RCC 7860 (cell line): ENCODE measurements around the gene ARAP2.

Source experiments
- DNase-seq: peaks from one replicate; pipeline ENCODE4 v3.0.0-alpha.2; 2015; ENCODE audit warnings: low spot score
- FAIRE-seq: peaks from 2 replicates; lab custom pipeline; 2012; peaks lifted over from hg19 to GRCh38; lab: Jason Lieb, UNC

Gene ARAP2, protein sequence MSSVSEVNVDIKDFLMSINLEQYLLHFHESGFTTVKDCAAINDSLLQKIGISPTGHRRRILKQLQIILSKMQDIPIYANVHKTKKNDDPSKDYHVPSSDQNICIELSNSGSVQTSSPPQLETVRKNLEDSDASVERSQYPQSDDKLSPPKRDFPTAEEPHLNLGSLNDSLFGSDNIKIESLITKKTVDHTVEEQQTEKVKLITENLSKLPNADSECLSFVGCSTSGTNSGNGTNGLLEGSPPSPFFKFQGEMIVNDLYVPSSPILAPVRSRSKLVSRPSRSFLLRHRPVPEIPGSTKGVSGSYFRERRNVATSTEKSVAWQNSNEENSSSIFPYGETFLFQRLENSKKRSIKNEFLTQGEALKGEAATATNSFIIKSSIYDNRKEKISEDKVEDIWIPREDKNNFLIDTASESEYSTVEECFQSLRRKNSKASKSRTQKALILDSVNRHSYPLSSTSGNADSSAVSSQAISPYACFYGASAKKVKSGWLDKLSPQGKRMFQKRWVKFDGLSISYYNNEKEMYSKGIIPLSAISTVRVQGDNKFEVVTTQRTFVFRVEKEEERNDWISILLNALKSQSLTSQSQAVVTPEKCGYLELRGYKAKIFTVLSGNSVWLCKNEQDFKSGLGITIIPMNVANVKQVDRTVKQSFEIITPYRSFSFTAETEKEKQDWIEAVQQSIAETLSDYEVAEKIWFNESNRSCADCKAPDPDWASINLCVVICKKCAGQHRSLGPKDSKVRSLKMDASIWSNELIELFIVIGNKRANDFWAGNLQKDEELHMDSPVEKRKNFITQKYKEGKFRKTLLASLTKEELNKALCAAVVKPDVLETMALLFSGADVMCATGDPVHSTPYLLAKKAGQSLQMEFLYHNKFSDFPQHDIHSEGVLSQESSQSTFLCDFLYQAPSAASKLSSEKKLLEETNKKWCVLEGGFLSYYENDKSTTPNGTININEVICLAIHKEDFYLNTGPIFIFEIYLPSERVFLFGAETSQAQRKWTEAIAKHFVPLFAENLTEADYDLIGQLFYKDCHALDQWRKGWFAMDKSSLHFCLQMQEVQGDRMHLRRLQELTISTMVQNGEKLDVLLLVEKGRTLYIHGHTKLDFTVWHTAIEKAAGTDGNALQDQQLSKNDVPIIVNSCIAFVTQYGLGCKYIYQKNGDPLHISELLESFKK (N-terminal part only)

GRCh38 chr4:36244257-36245082 is at the start of gene ARAP2:
Gene ARAP2 (minus strand): TSS chr4:36244514. CDS start chr4:36229486, 15,028 bp downstream.
- peak; percentile 59 for DNase-seq
- FAIRE-seq = no peak

- DNase-seq (no peak), FAIRE-seq (no peak)
These were observed 48.4 kb upstream of the ARAP2 start for GRCh38 chr4:36292556-36293188.

GRCh38 chr4:36290641-36291040 is 46.3 kb upstream of the ARAP2 start:
- FAIRE-seq = no peak
- DNase-seq = no peak

DNA sequence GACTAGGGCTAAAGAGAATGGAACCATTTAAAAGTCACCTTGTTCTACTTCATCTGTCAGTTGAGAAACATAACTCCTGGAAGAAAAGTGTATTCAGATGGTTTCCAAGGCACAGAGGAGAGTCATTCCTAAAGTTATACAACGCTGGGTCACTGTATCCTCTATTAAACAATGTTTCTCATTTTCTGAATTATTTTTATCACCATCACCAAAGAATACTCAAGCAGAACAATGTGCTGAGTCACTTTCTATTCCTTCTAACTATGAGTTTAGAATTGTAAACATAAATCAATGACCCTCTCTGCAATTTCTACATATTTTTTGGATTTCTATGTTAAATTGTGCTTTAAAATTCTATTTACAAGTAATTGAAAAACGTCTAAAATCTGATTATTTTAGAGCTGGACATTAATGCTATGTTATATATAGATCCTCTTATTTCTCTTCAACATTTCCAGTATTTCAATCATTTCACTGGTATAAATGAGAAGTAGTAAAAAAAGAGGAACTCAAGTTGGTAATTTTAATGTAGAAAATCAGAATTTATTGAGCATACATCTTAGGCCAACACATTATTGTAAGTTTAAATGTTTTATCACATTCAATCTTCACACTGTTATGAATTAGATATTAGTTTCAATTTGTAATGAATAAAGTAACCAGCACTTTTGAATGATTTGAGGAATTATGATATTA is 44.6 kb upstream of the ARAP2 start:
- DNase-seq = peak; percentile 14
- FAIRE-seq = peak; percentile 34

DNA sequence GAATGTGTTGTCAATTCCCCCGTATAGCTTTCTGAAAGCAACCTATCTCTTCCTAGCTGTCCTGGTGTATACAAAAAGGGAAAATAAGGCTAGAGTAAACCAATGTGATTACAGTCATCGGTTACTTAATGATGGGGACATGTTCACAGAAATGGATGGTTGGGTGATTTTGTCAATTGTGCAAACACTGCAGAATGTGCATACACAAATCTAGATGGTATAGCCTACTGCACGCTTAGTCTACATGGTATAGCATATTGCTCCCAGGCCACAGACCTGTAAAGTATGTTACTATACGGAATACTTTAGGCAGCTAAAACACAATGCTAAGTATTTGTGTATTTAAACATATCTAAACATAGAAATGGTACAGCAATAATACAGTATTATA is 42.2 kb upstream of the ARAP2 start:
- FAIRE-seq (no peak), DNase-seq (no peak)

- DNase-seq = peak; percentile 52
- FAIRE-seq = peak; percentile 62
These were observed 41.6 kb upstream of the ARAP2 start for GRCh38 chr4:36285784-36286480.

- DNase-seq = no peak
- FAIRE-seq = no peak
These were observed 39.7 kb upstream of the ARAP2 start for GRCh38 chr4:36283912-36284465.

- DNase-seq (no peak), FAIRE-seq (no peak)
These were observed 38.3 kb upstream of the ARAP2 start for GRCh38 chr4:36282503-36283030.

DNA sequence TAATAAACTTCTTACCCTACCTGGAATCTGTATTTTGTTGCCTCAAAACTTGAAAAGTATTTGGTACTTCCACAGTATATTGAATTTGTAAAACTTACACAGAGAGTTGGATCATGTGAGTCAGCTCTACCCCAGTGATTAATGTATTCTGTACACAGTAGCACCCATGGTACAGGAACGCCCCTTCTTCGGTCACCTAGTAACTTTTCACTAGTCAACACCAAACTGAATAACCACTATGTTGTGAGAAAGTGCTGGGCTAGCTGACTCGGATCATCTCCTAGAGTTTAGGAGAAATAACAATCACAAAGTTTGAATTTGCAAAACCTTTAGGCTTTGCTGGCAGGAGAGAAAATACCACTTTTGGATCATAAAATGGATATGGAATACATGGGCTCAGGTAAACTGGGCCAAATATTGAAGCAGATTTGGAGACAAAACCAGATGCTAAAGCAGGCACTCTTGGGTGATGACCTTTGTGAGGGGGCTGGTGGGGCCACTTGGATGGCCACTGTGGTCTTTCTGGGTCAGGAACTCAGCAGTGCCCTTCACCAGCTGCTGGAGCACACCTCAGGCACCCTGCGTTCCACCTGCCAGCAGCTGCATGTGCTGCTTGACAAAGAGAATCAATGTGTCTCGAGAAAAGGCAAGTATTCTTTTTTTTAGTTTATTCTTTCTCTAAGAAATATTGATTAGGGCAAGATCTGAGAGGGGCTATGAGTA is 37.2 kb upstream of the ARAP2 start, which contains the start of gene DTHD1:
Gene DTHD1, plus strand, starts transcription at position 233 of the 723 bp plus-strand sequence. Its CDS starts 143 bp downstream, at position 376.
- FAIRE-seq (no peak), DNase-seq (no peak)

DNA sequence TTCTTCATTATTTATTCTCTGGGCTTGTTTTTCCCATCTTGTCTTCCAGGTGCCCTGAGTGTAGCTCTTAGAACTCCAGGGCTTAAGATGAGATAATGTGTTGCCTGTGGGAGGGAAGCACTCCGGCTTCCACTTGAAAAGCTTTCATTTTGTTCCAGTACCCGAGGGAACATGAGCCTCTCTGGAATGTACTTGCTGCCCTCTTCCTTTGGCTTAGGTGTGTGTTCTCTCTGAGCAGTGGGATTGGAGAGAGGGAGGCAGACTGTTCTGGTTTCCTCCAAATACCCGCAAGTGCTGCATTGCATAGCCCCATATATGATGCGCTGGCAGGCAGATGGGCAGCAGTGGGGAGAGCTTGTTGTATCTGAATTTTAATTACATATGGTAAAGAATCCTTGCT is 36.2 kb upstream of the ARAP2 start:
- no peak for FAIRE-seq
- no peak for DNase-seq

DNA sequence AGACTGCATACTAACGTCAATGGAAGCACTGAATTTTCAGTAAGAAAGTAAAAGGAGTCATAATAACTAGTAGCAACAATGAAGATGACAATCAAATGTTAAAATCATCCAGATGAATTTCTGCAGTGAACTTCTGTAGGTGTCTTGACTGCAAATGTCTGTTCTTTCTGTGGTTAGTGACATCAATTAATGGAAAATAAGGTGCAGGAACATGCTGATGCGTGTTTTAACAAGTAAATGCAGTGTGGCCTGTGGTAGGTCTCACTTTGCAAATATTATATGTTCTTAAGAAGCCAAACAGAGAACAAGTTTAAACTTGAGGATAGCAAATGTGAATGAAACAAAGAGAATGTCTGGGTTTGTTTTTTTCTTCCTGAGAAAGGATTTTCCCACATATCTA is 34.5 kb upstream of the ARAP2 start:
- no peak for FAIRE-seq
- DNase-seq = no peak

- DNase-seq = no peak
- FAIRE-seq = no peak
These were observed 33.2 kb upstream of the ARAP2 start for GRCh38 chr4:36277533-36277932.

DNA sequence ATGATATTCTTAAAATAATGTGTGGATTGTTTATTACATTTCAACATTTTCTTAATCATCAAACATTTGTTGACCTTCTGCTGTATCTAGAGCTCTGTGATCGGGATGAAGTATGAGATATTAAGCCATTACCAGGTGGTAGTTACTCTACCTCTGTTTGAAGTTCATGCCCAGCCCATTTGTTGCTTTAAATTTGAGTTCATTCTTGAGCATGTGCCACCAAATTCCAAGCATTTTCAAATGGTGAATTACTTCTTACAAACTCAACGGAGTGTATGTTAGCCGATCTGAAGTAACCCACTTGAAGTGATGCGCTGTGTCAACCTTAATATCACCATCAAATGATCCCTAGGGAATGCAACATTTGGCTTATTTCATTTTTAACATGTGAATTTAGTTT is 29.8 kb upstream of the ARAP2 start:
- FAIRE-seq (no peak), DNase-seq (no peak)

GRCh38 chr4:36273276-36273675 is 29.0 kb upstream of the ARAP2 start:
- FAIRE-seq = no peak
- DNase-seq = no peak

DNA sequence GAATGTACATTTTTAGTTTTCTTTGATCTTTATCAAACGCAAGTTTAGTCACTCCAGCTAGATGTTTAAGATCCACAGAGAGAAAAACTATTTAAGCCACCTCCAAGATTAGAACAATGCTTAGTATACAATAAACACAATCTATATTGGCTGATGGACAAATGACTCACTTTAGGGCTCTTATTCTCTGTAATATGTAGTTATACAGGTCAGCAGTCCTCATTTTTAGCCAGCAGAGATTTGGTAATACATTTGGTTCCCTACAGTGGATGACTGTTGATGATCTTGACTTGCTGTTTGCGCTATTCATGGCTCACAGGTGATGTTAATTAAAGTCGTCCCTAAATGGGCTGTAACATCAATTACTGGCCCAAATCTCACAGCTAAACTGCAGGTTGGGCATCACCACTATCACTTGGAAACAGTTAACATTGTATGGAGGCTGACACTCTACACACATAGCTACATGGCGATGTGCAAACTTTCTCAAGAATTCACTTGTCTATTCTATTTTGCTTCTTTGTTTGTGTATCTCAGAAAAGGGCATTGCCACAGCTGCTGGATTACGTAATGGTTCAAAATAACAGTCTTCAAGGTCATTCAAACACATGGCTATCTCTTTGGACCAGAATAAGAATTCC is 25.3 kb upstream of the ARAP2 start:
- FAIRE-seq = no peak
- DNase-seq = no peak

- FAIRE-seq (no peak), DNase-seq (no peak)
These were observed 24.8 kb upstream of the ARAP2 start for GRCh38 chr4:36269101-36269500.
